RPMI7951 (cell line): ENCODE measurements around the gene PALM2AKAP2. TPM values are rescaled to one million over a fixed set of nuclear protein-coding genes. Genes with fewer than 3 reads are reported as not detected.
"Not testable (repeated sequence)": the region's sequence is repeated elsewhere in the genome, so short reads cannot be mapped to it uniquely, and the experiment has no call there.

ENCODE experiments used
- DNase-seq: peaks from one replicate; pipeline ENCODE4 v3.0.0-alpha.2; 2012; ENCODE audit warnings: low read depth
- total RNA-seq: library from RNA; depleted of rRNA; stranded (reverse); fragments of >200 nt; shearing (Covaris generic); gene quantifications from 2 replicates; pipeline ENCODE4 v1.2.3, GENCODE V29; 2014

PALM2AKAP2 gene
- total RNA-seq, 1 experiment from 2014 or later = 31.7 TPM

- DNase-seq = peak; percentile 48
Observed at GRCh38 chr9:109805050-109805449, 25.1 kb downstream of the PALM2AKAP2 start.

GRCh38 chr9:109806506-109807115 lies 26.6 kb downstream of the PALM2AKAP2 start:
- peak; percentile 85 for DNase-seq

GRCh38 chr9:109811876-109812275 lies 31.9 kb downstream of the PALM2AKAP2 start:
- DNase-seq = no peak

GRCh38 chr9:109812331-109812730 lies 32.3 kb downstream of the PALM2AKAP2 start:
- DNase-seq = peak; percentile 46

GRCh38 chr9:109812818-109813281 lies 32.9 kb downstream of the PALM2AKAP2 start:
- peak; percentile 91 for DNase-seq

- no peak for DNase-seq
Observed at GRCh38 chr9:109813303-109813702, 33.3 kb downstream of the PALM2AKAP2 start.

- no peak for DNase-seq
Observed at GRCh38 chr9:109813829-109814228, 33.8 kb downstream of the PALM2AKAP2 start.

GRCh38 chr9:109815366-109815947 lies 35.5 kb downstream of the PALM2AKAP2 start:
- DNase-seq = peak; percentile 82

- peak; percentile 100 for DNase-seq
Observed at GRCh38 chr9:109816490-109816889, 36.5 kb downstream of the PALM2AKAP2 start.

GRCh38 chr9:109817146-109817845 lies 37.3 kb downstream of the PALM2AKAP2 start:
- DNase-seq = peak; percentile 93

- DNase-seq = peak; percentile 96
Observed at GRCh38 chr9:109817846-109818472, 38.0 kb downstream of the PALM2AKAP2 start.

GRCh38 chr9:109821711-109822110 lies 41.7 kb downstream of the PALM2AKAP2 start:
- peak; percentile 26 for DNase-seq

GRCh38 chr9:109825383-109825782 lies 45.4 kb downstream of the PALM2AKAP2 start:
- not testable (repeated sequence) for DNase-seq

GRCh38 chr9:109826559-109826958 lies 46.6 kb downstream of the PALM2AKAP2 start:
- DNase-seq = no peak

- no peak for DNase-seq
Observed at GRCh38 chr9:109828254-109828653, 48.3 kb downstream of the PALM2AKAP2 start.
